22Rv1 (cell line): ENCODE results near the gene EPHA10.

Experiments used
- ZFX ChIP-seq: fragments of 450-650 bp; IDR thresholded peaks from 2 replicates; pipeline ENCODE4 v1.6.1; 2017; ENCODE audit warnings: antibody characterized with exemption, borderline replicate concordance
- TF ChIP-seq, protein P1 (sequence below): fragments of 450-650 bp; IDR thresholded peaks from 2 replicates; pipeline ENCODE4 v1.5.1; 2017; ENCODE audit warnings: mild to moderate bottlenecking

DNA sequence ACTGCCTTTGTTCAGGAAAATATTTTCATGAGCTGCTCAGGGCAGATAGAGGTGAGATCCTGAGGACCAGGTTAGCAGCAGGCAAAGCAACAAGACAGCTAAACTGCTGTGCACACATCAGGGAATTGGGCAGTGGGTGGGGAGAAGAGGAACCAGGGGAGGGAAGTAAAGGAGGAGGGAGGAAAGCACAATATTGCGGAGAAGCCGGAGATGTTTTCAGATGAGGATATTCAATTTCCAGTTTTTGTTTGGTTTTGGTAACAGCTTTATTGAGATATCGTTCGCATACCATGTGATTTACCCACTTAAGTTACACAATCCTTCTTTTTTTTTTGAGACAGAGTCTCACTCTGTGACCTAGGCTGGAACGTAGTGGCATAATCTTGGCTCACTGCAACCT lies 34.5 kb downstream of the EPHA10 start:
- TF ChIP-seq, protein P1, sequence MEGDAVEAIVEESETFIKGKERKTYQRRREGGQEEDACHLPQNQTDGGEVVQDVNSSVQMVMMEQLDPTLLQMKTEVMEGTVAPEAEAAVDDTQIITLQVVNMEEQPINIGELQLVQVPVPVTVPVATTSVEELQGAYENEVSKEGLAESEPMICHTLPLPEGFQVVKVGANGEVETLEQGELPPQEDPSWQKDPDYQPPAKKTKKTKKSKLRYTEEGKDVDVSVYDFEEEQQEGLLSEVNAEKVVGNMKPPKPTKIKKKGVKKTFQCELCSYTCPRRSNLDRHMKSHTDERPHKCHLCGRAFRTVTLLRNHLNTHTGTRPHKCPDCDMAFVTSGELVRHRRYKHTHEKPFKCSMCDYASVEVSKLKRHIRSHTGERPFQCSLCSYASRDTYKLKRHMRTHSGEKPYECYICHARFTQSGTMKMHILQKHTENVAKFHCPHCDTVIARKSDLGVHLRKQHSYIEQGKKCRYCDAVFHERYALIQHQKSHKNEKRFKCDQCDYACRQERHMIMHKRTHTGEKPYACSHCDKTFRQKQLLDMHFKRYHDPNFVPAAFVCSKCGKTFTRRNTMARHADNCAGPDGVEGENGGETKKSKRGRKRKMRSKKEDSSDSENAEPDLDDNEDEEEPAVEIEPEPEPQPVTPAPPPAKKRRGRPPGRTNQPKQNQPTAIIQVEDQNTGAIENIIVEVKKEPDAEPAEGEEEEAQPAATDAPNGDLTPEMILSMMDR, result no peak
- no peak for TF ChIP-seq ZFX
